Activated naive CD4-positive, alpha-beta T cell treated with anti-CD3 and anti-CD28 coated beads, Interleukin-2, amount 50 U/mL, for 16 hours (primary cell): Measurements from ENCODE around the gene LCN12.

ENCODE experiments used
- DNase-seq: peaks from one replicate; pipeline ENCODE4 v3.0.0-alpha.2; 2020

LCN12 gene

DNA sequence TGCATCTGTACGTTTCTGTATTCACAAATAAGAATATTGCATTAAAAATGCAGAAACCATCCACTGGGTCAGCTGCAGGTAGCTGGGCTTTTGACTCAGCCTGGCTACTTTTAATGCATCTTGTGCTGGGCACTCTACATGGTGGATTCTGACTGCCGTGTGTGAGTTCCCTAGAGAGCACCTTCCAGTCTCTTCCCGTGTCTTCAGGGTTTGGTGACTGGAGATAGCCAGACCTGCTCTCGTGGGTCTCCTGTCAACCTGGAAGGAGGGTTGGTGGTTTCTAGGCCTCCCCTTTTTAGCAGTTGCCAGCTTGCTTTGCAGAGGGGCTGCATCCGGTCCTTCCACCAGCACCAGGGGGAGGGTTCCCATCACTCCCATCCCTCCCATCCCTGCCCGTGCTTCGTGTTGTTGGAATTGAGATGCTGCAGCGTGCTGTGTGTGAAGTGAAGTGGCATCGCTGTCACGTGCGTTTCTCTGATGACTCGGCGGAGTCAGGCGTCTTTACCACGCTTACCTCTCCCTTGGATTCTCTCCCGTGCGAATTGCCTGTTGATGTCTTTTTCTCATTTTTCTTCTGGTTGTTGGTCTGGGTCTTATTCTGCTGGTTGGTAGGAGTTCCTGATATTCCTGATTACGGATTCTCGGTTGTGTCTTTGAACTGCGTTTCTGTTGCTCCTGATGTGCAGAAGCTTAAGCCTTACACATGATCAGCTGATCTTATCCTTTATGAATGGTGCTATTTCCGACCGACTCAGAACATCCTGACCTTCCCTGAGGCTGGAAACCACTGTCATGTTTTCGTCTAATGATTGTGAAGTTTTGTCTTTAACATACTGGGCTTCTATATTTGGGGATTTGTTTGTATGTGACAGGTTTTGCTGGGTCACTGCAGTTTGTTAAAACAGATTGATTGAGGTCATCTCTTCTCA, 24.5 kb upstream of the LCN12 start:
- DNase-seq = no peak

- DNase-seq = no peak
Measured at GRCh38 chr9:136928591-136928990, 23.5 kb upstream of the LCN12 start.

- DNase-seq = no peak
Measured at GRCh38 chr9:136930014-136930413, 22.1 kb upstream of the LCN12 start.

GRCh38 chr9:136931611-136932130, 20.4 kb upstream of the LCN12 start:
- no peak for DNase-seq

DNA sequence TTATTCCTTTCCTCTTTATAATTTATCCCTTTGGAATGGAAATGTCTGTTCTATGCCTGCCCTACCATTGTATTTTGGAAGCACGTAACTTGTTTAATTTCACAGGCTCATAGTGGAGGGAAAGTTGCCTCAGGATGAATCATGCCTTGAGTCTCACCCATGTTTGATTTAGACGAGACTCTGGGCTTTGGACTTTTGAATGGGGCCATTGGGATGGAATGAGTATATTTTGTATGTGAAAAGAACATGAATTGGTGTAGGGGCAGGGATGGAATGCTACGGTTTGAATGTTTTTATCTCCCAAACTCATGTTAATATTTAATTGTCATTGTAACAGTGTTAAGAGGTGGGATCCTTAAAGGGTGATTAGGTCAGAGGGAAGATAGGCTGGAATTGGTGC, 17.8 kb upstream of the LCN12 start:
- DNase-seq = no peak

DNA sequence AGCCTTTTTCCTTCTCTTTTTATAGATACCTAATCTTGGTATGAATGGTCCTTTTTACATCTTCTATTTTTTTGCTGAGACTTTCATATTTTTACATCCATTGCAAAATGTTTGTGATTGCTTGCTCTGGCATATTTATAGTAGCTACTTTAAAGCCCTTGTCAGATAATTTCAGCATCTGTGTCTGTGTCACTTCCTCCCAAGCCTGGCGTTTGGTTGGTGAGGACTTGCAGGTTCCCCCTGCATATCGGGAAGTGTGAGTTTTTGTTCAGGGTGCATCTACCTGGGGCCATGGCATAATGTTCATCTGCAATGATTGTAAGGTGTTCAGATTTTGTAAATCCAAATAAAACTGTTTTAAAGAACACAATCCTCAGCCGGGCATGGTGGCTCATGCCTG, 16.4 kb upstream of the LCN12 start:
- no peak for DNase-seq

GRCh38 chr9:136936645-136937170, 15.4 kb upstream of the LCN12 start:
- DNase-seq = no peak

DNA sequence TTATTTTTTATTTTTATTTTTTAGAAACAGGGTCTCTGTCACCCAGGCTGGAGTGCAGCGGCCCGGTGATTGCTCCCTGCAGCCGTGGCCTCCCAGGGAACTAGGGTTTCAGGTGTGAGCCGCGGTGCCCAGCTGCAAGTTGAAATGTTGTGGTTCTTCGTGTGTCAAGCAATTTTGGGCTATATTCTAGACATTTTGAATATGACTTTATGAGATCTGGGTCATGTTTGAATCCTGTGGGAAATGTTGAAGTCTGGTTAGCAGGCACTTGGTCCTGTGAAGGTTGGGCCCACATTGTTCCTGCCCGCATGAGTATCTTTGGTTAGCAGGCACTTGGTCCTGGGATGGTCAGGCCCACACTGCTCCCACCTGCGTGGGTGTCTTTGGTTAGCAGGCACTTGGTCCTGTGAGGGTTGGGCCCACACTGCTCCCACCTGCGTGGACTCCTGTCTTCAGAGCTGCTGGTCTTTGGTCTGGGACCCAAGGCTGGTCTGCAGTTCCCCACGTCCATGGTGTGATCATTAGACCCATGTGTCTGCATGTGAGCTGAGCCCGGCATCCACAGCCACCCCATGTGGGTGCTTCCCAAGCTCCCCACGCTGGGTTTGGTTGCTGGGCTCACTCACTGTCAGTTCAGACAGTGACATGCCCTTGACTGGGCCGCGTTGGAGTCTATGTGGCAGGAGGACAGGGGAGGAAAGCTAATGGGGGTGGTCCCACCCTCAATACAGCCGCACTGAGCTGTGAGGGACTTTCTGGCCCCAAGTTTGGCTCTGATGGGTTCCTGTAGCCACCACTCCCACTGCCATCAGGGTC, 14.7 kb upstream of the LCN12 start:
- peak; percentile 11 for DNase-seq

- no peak for DNase-seq
Measured at GRCh38 chr9:136939431-136939995, 12.6 kb upstream of the LCN12 start.

DNA sequence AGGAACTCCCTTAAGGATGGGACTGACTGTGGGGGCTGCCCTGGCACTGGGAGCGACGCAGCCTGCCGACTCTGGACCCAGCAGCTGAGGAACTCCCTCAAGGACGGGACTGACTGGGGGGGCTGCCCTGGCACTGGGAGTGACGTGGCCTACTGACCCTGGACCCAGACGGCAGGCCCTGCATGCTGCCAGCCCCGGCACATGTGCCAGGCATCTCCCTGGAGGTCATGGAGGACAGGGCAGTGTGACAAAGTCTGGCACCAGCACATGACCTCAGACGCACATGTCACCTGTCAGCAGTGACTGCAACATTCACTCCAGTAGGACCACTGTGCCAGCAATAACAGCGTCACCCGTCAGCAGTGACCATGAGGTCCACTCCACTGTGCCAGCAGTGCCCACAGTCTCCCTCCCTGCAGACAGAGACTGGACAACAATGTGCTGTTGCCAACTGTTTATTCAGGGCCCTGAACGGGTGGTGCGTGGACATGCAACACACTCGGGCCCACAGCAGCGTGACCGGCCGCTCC, 12.0 kb upstream of the LCN12 start:
- DNase-seq = no peak

DNA sequence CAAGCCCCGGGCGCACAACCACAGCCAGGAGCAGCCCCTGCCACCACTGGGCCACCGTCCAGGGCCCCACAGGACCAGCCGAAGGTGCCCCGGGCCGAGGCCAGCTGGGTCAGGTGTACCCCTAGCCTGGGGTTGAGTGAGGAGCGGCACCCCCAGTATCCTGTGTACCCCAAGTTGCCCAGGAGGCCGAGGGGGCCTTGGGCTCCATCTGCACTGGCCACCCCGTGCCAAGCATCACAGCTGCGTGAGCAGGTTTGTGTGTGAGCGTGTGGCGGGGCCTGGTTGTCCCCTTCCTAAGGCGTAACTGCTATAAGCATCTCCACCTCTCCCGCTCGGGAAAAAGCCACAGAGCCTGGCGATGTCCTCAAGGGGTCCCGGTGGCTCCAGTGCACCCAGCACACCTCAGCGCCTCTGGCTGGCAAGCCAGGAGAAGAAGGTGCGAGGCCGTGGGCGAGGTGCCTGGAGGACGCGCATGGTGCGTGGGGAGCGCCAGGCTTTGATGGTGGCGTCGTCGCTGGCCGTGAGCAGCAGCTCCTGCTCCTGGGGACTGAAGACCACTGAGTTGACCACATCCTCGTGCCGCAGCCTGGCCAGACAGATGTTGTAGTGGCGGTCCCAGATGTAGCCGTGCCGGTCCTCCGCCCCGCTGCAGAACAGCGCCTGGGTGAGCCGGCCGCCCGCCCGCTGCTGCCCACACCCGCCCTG, 11.4 kb upstream of the LCN12 start:
- DNase-seq = no peak

GRCh38 chr9:136941231-136942111, 10.6 kb upstream of the LCN12 start:
- DNase-seq = no peak

- DNase-seq = no peak
Measured at GRCh38 chr9:136942112-136942880, 9.8 kb upstream of the LCN12 start.

DNA sequence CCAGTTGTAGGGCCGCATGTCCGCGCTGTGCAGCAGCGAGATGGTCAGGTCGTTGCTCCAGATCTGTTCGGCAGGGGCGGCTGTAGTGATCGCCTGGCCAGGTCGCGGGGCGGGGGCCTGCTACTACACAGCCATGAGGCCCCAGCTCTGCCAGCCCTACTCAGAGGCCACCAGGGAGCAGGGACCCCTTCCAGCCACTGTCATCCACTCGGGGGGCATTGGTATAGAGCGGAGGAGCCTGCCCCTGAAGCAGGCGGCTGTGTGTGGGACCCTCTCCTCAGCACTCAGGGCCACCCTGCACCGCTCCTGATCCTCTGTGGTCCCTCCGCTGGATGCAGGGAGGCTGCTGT, 9.2 kb upstream of the LCN12 start:
- DNase-seq = no peak

- DNase-seq = peak; percentile 36
Measured at GRCh38 chr9:136943291-136944211, 8.5 kb upstream of the LCN12 start.

DNA sequence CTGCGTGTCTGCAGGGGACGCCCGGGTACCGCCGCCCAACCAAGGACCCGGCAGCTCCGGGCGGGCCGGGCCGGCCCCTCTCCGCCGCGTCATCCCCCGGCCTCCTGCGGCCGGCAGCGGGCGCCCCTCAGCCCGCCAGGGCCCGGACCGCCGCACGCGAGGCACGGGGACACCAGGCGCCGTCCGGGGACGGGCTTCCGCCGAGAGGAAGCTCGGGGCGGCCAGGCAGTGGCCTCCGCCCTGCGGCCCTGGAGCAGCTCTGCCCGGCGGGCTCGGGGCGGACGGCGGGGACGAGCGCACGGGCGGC, 7.9 kb upstream of the LCN12 start:
- DNase-seq = no peak

- peak; percentile 93 for DNase-seq
Measured at GRCh38 chr9:136944519-136945332, 7.3 kb upstream of the LCN12 start, which contains the start of the genes C8G and FBXW5. C8G (plus strand) TSS chr9:136945243; CDS start chr9:136945321, 78 bp downstream. FBXW5 (minus strand) TSS chr9:136944738; CDS start chr9:136944083, 655 bp downstream.
